ENCODE measurements around the gene SHANK1.
"Not testable (repeated sequence)": the region's sequence is repeated elsewhere in the genome, so short reads cannot be mapped to it uniquely, and the experiment has no call there.

DNA sequence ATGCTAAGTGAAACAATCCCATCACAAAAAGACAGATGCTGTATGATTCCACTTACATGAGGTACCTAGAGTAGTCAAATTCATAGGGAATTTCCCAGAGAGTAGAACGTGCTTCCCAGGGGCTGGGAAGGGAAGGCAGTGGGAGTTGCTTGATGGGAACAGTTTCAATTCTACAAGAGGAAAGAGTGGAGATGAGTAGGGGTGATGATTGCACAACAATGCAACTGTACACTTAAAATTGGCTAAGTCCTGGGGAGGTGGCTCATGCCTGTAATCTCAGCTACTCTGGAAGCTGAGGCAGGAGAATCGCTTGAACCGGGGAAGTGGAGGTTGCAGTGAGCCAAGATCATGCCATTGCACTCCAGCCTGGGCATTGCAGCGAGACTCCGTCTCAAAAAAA is 101.2 kb downstream of the SHANK1 start:
- TF ChIP-seq, protein P1, sequence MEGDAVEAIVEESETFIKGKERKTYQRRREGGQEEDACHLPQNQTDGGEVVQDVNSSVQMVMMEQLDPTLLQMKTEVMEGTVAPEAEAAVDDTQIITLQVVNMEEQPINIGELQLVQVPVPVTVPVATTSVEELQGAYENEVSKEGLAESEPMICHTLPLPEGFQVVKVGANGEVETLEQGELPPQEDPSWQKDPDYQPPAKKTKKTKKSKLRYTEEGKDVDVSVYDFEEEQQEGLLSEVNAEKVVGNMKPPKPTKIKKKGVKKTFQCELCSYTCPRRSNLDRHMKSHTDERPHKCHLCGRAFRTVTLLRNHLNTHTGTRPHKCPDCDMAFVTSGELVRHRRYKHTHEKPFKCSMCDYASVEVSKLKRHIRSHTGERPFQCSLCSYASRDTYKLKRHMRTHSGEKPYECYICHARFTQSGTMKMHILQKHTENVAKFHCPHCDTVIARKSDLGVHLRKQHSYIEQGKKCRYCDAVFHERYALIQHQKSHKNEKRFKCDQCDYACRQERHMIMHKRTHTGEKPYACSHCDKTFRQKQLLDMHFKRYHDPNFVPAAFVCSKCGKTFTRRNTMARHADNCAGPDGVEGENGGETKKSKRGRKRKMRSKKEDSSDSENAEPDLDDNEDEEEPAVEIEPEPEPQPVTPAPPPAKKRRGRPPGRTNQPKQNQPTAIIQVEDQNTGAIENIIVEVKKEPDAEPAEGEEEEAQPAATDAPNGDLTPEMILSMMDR (IDR thresholded peaks at IDR 0.05) = not testable (repeated sequence)
- not testable (repeated sequence) for TF ChIP-seq POLR2AphosphoS5, EP300 (IDR thresholded peaks at IDR 0.05)

All from esophagus muscularis mucosa (tissue), 4 donors.